Sigmoid colon (tissue), 7 donors: ENCODE data around the gene SLC5A1. TPM values are rescaled to one million over a fixed set of nuclear protein-coding genes. Genes with fewer than 3 reads are reported as not detected.

Experiments used
- DNase-seq: peaks from one replicate; pipeline ENCODE4 v3.0.0-alpha.2; 2019
- H3K27ac ChIP-seq, 4 donors: fragments of 200-600 bp; sonication (generic); one replicate each; pipeline ENCODE4 v1.5.1; 2016 to 2019; ENCODE audit warnings: mild to moderate bottlenecking in 1 of 4
- H3K27me3 ChIP-seq, 3 donors: fragments of 200-600 bp; sonication (generic); one replicate each; pipeline ENCODE4 v1.5.1; 2019; ENCODE audit warnings: mild to moderate bottlenecking in 1 of 3
- H3K36me3 ChIP-seq, 4 donors: fragments of 200-600 bp; sonication (generic); one replicate each; pipeline ENCODE4 v1.5.1; 2016 to 2019
- H3K4me1 ChIP-seq, 4 donors: fragments of 200-600 bp; sonication (generic); one replicate each; pipeline ENCODE4 v1.5.1; 2017 to 2019
- H3K4me3 ChIP-seq, 4 donors: fragments of 200-600 bp; sonication (generic); one replicate each; pipeline ENCODE4 v1.5.1; 2017 to 2019; ENCODE audit warnings: mild to moderate bottlenecking in 2 of 4, moderate library complexity in 1 of 4
- H3K9me3 ChIP-seq, 4 donors: fragments of 200-600 bp in 3 of 4; sonication (generic) in 3 of 4; one replicate each; pipeline versions ENCODE4 v1.5.1 to v1.6.1; 2013 to 2019
- CTCF ChIP-seq, 4 experiments: fragments of 450-650 bp in 3 of 4; fragments of 200-600 bp in 1 of 4; IDR thresholded peaks; one replicate each; pipeline ENCODE4 v1.5.1; 2016 to 2019; ENCODE audit warnings: antibody characterized with exemption in 4 of 4, mild to moderate bottlenecking in 3 of 4, moderate library complexity in 2 of 4
- EP300 ChIP-seq, 4 donors: sonication (generic); formaldehyde crosslinking; IDR thresholded peaks; one replicate each; pipeline ENCODE4 v1.6.1; 2017; ENCODE audit warnings: antibody characterized with exemption in 4 of 4
- POLR2A ChIP-seq, 2 donors: fragments of 450-650 bp; IDR thresholded peaks; one replicate each; pipeline ENCODE4 v1.6.1; 2016; ENCODE audit warnings: antibody characterized with exemption in 2 of 2, mild to moderate bottlenecking in 2 of 2, moderate library complexity in 2 of 2
- POLR2AphosphoS5 ChIP-seq, 4 donors: sonication (generic); formaldehyde crosslinking; IDR thresholded peaks; one replicate each; pipeline ENCODE4 v1.6.1; 2017; ENCODE audit warnings: antibody characterized with exemption in 4 of 4
- WGBS, 2 donors: extraction: QIAGEN DNeasy Blood & Tissue Kit; methylation state at CpG; one replicate each; pipeline ENCODE4 v1.1.7; 2013; 5-methylcytosine and 5-hydroxymethylcytosine counted together
- intact Hi-C: fragments of 100-400 bp; cut with DNase I; formaldehyde crosslinking; loops from one replicate; pipeline ENCODE4 v1.15.1; 2023
- polyA plus RNA-seq, 3 donors: library from polyadenylated mRNA; stranded (reverse); fragments of 200-250 nt; gene quantifications; one replicate each; pipeline ENCODE4 v1.2.3, GENCODE V29; 2013
- total RNA-seq, 4 donors: library from RNA; depleted of rRNA; stranded (reverse); fragments of >200 nt; gene quantifications; one replicate each; pipeline ENCODE4 v1.1.0, GENCODE V29; 2016
- donor health status: healthy with polysubstance abuse.
- donor health status: Bipolar disorder and iron deficiency.
- donor health status: healthy.

Gene SLC5A1
- total RNA-seq (not detected), polyA plus RNA-seq (10 to 100 TPM in 1 of 3 donors, 1 to 10 TPM in 2; 2.4 to 28.8 (median 2.8) TPM)

DNA sequence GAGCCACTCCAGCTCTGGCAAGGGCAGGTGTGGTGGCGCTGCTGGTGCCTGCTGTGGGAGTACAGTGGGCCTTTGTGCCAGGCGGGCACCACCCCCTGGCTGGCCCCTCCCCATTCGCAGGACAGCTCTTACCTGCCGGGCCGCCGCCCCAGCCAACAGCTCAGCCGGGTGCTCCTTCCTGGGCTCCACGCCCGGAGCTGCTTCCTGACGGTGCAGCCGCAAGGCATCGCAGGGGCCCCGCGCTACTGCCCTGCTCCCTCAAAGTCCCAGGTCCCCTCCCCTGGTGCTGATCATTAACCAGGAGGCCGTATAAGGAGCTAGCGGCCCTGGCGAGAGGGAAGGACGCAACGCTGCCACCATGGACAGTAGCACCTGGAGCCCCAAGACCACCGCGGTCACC, at the start of gene SLC5A1:
Gene SLC5A1, plus strand, starts transcription at position 338 of the 400 bp plus-strand sequence. Its CDS starts 21 bp downstream, at position 359.
- 5 to 49% methylated on average over 21 of the region's 21 CpGs for WGBS, 2 donors

DNA sequence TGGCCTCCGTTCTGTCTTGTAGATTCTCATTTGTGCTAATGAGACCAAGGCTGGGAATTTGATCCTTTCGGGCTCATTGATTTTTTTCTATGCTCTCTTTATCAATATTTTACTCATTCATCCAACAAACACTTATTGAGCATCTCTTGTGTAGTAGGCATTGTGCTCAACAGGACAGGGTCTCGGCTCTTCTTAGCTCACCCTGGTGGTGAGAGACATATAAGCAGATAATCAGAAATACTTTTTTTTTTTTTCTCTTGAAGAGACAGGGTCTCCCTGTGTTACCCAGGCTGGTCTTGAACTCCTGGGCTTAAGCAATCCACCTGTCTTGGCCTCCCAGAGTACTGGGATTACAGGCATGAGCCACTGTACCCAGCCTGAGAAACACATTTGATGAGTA, 48.0 kb upstream of the SLC5A1 start:
- Histone ChIP-seq H3K4me1 (no peaks in the 10 kb centered on the region), H3K36me3 (no peaks in the 10 kb centered on the region), H3K9me3 (no peaks in the 10 kb centered on the region), H3K27me3 (no peaks in the 10 kb centered on the region), H3K27ac (no peak overlapping the region), H3K4me3 (no peak overlapping the region)
- intact Hi-C loops = no loop called here
- WGBS, 2 donors = 88% methylated on average over 3 of the region's 3 CpGs
- TF ChIP-seq CTCF (IDR thresholded peaks at IDR 0.05) (no peak), POLR2A (IDR thresholded peaks at IDR 0.05) (no peak), EP300 (IDR thresholded peaks at IDR 0.05) (no peak), POLR2AphosphoS5 (IDR thresholded peaks at IDR 0.05) (no peak)
- DNase-seq = no peak

More for the DNA sequence above, at the start of gene SLC5A1:
- Histone ChIP-seq H3K4me3 (no peak within 1 kb of the TSS), H3K4me1 (no peaks in the 10 kb centered on the region), H3K9me3 (no peaks in the 10 kb centered on the region), H3K27ac (no peak within 1 kb of the TSS), H3K36me3 (no peaks in the 10 kb centered on the region), H3K27me3 (peaks cover 0 to 33% (median 17%) of the 10 kb centered on the region in 3 donors)
- DNase-seq = no peak
- no peak for TF ChIP-seq POLR2AphosphoS5 (IDR thresholded peaks at IDR 0.05)
- peak in 1 of 2 donors; percentile 48 for TF ChIP-seq POLR2A (IDR thresholded peaks at IDR 0.05)
- intact Hi-C loops = no loop called here

DNA sequence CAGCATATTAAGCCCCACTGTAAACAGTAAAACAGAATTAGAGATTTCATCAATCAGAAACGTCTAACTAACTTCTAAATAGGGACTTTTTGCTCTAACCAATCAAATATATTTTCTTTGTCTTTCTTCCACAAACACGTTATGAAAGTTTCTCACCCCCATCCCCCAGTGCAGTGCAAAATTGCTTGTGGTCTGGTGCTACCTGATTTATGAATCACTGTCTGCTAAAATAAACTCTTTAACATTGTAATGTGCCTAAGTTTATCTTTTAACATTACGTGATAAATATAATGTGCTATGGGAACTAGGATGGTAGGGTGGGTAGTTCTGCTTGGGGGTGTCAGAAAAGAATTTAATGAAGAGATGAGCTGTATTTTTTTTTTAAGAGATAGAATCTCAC, 47.3 kb upstream of the SLC5A1 start:
- no peaks in the 10 kb centered on the region for H3K27me3 ChIP-seq
- TF ChIP-seq POLR2A (IDR thresholded peaks at IDR 0.05) (no peak), CTCF (IDR thresholded peaks at IDR 0.05) (no peak), EP300 (IDR thresholded peaks at IDR 0.05) (no peak), POLR2AphosphoS5 (IDR thresholded peaks at IDR 0.05) (no peak)
- no peaks in the 10 kb centered on the region for H3K36me3 ChIP-seq
- no peak overlapping the region for H3K27ac ChIP-seq
- intact Hi-C loops = no loop called here
- H3K4me3 ChIP-seq = no peak overlapping the region
- 60 to 65% methylated on average over 3 of the region's 3 CpGs for WGBS, 2 donors
- no peaks in the 10 kb centered on the region for H3K4me1 ChIP-seq
- H3K9me3 ChIP-seq = no peaks in the 10 kb centered on the region
- DNase-seq = no peak

GRCh38 chr22:31998784-31999385, 44.2 kb upstream of the SLC5A1 start:
- DNase-seq = no peak
- Histone ChIP-seq H3K36me3 (no peaks in the 10 kb centered on the region), H3K4me1 (no peaks in the 10 kb centered on the region), H3K27ac (no peak overlapping the region), H3K27me3 (no peaks in the 10 kb centered on the region), H3K9me3 (no peaks in the 10 kb centered on the region), H3K4me3 (no peak overlapping the region)
- WGBS, 2 donors = 58 to 84% methylated on average over 3 of the region's 3 CpGs
- intact Hi-C loops = no loop called here
- TF ChIP-seq CTCF (IDR thresholded peaks at IDR 0.05) (no peak), EP300 (IDR thresholded peaks at IDR 0.05) (no peak), POLR2A (IDR thresholded peaks at IDR 0.05) (no peak), POLR2AphosphoS5 (IDR thresholded peaks at IDR 0.05) (no peak)

GRCh38 chr22:32000181-32000580, 42.9 kb upstream of the SLC5A1 start:
- no peaks in the 10 kb centered on the region for H3K27me3 ChIP-seq
- no peak for DNase-seq
- no peaks in the 10 kb centered on the region for H3K4me1 ChIP-seq
- H3K36me3 ChIP-seq = no peaks in the 10 kb centered on the region
- no peak for TF ChIP-seq EP300 (IDR thresholded peaks at IDR 0.05)
- no peak for TF ChIP-seq CTCF (IDR thresholded peaks at IDR 0.05)
- no peak for TF ChIP-seq POLR2A (IDR thresholded peaks at IDR 0.05)
- TF ChIP-seq POLR2AphosphoS5 (IDR thresholded peaks at IDR 0.05) = no peak
- 65 to 88% methylated on average over 1 of the region's 1 CpG for WGBS, 2 donors
- no peak overlapping the region for H3K4me3 ChIP-seq
- intact Hi-C loops = no loop called here
- H3K27ac ChIP-seq = no peak overlapping the region
- no peaks in the 10 kb centered on the region for H3K9me3 ChIP-seq
